ENCODE data around the gene DGKI. TPM values are rescaled to one million over a fixed set of nuclear protein-coding genes. Genes with fewer than 3 reads are reported as not detected.

Gene DGKI
- total RNA-seq, 1 experiment from 2014 or later = 0.55 TPM

GRCh38 chr7:137888241-137888640, 41.5 kb upstream of the DGKI start:
- Histone ChIP-seq H3K79me1 (ENCODE audit: insufficient read depth, low read depth, low read length, poor library complexity, severe bottlenecking) (no peaks in the 10 kb centered on the region), H3K56ac (ENCODE audit: insufficient read length, low read depth, low read length) (no peak overlapping the region), H2BK15ac (ENCODE audit: low read depth, low read length) (no peak overlapping the region), H2BK120ac (ENCODE audit: low read depth, low read length, poor library complexity, severe bottlenecking) (no peak overlapping the region), H3K27ac (ENCODE audit: insufficient read length, low read depth, low read length) (no peak overlapping the region), H4K20me1 (ENCODE audit: control insufficient read depth, insufficient read depth, insufficient read length) (no peaks in the 10 kb centered on the region), H2AK5ac (ENCODE audit: insufficient read length, low read length) (no peak overlapping the region), H3K23ac (ENCODE audit: insufficient read length, low read depth, low read length) (no peak overlapping the region), H3K79me2 (ENCODE audit: insufficient read depth, low read length) (no peaks in the 10 kb centered on the region), H3T11ph (ENCODE audit: low read length) (no peak overlapping the region), H3K4me1 (ENCODE audit: insufficient read depth, low read length) (peaks cover 7% of the 10 kb centered on the region; the same call in 1 of the 2 replicates), H3K14ac (ENCODE audit: insufficient read depth, low read length) (no peak overlapping the region), H4K91ac (ENCODE audit: insufficient read length, low read depth, low read length) (no peak overlapping the region), H4K5ac (ENCODE audit: insufficient read length, low read depth, low read length) (no peak overlapping the region), H3K9ac (ENCODE audit: extremely low read depth, insufficient read length, low read length) (no peak overlapping the region), H3K23me2 (ENCODE audit: insufficient read length, low read depth, low read length, poor library complexity, severe bottlenecking) (no peaks in the 10 kb centered on the region), H2BK12ac (ENCODE audit: insufficient read length, low read depth, low read length) (no peak overlapping the region), H3K27me3 (ENCODE audit: insufficient read depth, low read length) (no peaks in the 10 kb centered on the region), H3K18ac (ENCODE audit: insufficient read length, low read depth, low read length) (no peak overlapping the region), H3K4me2 (ENCODE audit: insufficient read depth, insufficient read length, low read length) (no peak overlapping the region), H4K8ac (replicated peaks; ENCODE audit: insufficient read length, low read depth, low read length) (no peak overlapping the region), H3K4ac (ENCODE audit: low read depth, low read length) (no peak overlapping the region), H2BK20ac (ENCODE audit: low read depth, low read length, poor library complexity, severe bottlenecking) (no peak overlapping the region), H2BK5ac (ENCODE audit: insufficient read length, low read length) (no peak overlapping the region), H3K9me3 (ENCODE audit: control insufficient read depth, low read depth, low read length) (no peaks in the 10 kb centered on the region), H2AFZ (ENCODE audit: low read length) (no peak overlapping the region)
- H3K36me3 Mint-ChIP-seq (ENCODE audit: insufficient read depth in 1 of 3, low read depth in 3 of 3) = peaks cover 21 to 55% (median 44%) of the 10 kb centered on the region in 3 experiments; a peak in 6 of 7 replicates
- no peak for DNase-seq
- TF ChIP-seq, protein P1, sequence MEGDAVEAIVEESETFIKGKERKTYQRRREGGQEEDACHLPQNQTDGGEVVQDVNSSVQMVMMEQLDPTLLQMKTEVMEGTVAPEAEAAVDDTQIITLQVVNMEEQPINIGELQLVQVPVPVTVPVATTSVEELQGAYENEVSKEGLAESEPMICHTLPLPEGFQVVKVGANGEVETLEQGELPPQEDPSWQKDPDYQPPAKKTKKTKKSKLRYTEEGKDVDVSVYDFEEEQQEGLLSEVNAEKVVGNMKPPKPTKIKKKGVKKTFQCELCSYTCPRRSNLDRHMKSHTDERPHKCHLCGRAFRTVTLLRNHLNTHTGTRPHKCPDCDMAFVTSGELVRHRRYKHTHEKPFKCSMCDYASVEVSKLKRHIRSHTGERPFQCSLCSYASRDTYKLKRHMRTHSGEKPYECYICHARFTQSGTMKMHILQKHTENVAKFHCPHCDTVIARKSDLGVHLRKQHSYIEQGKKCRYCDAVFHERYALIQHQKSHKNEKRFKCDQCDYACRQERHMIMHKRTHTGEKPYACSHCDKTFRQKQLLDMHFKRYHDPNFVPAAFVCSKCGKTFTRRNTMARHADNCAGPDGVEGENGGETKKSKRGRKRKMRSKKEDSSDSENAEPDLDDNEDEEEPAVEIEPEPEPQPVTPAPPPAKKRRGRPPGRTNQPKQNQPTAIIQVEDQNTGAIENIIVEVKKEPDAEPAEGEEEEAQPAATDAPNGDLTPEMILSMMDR (conservative IDR thresholded peaks at IDR 0.05) = no peak
- no CpG with 5 or more reads among the region's 2 CpGs for WGBS (ENCODE audit: extremely low coverage, insufficient read length, low lambda C conversion rate)
- no peak overlapping the region for H3K4me3 Mint-ChIP-seq
- H3K4me1 Mint-ChIP-seq = peaks cover 18 to 21% of the 10 kb centered on the region in 2 experiments
- no peaks in the 10 kb centered on the region; the same call in 1 of the 2 replicates for H3K27me3 Mint-ChIP-seq (ENCODE audit: low read depth)
- H3K9me3 Mint-ChIP-seq = peaks cover 0 to 3% of the 10 kb centered on the region in 2 experiments; a peak in 1 of 5 replicates
- H3K27ac Mint-ChIP-seq = peak overlapping the region in 1 of 3 experiments; percentile 74; a peak in 3 of 7 replicates
